ENCODE data around the gene URB1.
"Not testable (repeated sequence)": the region's sequence is repeated elsewhere in the genome, so short reads cannot be mapped to it uniquely, and the experiment has no call there.

The URB1 gene

DNA sequence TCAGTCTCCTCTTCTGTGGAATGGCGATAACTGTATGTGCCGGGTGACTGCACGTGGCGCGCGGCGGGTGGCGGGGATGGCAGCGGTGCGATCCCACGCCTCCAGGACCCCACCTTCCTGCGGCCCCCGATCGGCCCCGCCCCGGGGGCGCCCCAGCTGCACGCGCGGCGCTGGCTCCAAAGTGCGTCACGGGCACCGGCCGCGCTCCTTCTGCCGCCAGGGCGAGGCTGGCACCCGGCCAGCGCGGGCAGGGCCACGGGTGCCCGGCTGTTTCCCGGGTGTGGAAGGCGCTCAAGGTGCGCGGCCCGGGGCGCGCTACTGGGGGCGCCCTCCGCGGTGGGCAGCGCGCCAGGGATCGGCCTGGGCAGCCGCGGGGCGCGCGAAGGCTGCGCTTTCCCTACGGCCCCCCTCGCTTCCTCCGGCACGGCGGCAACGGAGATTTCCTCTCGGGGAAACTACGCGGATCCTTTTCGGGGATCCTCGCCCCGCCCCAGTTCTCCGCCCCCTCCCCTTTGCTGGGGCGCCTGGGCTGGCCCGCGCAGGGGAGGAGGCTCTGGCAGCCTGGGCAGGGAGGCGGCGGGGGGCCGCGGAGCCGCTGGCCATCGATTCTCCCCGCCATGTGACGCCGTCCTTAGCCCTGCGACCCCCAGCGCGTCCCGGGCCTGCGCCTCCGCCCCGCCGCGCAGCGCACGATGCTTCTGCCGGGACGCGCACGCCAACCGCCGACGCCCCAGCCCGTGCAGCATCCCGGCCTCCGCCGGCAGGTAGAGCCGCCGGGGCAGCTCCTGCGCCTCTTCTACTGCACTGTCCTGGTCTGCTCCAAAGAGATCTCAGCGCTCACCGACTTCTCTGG, 19.6 kb upstream of the URB1 start, which contains the start of gene EVA1C:
TSS of gene EVA1C (plus strand) at position 545 of the 853 bp plus-strand sequence. CDS start at position 693, 148 bp downstream.
- DNase-seq: peak; percentile 86

DNA sequence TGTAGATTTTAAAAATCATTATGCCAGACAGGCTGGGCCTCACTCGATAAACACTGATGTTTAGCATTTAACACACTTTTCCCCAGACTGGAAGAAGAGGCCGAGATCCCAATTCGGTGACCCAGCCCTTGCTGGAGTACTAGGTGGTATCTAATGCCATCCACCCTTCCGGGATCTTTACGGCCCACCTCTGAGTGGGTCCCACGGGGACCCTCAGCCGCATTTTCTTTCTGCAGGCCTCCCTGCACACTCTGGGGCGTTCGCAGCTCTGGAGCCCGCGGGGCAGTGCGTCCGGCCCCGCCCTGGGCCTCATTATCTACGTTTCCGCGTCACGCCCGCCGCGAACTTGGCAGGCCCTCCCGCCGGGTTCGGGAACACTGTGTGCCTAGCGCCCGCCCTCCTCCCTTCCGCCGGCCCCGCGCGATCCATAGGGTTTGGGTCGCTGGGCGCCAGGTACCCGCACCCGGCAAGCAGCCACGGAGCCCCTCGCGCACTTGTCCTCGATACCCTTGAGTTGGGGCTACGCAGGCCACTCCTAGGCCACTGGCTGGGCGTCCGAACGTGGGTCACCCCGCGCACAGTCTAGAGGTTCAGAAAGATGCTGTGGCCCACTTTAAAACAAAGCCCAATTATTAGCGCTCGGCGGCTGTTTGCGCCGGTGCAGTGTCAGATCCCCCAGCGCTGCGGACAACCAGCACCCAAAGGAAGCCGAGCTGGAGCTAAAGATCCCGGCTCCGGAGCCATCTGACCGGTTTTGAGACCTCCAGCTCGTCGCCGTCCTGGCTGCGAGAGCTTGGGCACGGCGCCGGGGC, 18.7 kb upstream of the URB1 start:
- peak; percentile 66 for DNase-seq

DNA sequence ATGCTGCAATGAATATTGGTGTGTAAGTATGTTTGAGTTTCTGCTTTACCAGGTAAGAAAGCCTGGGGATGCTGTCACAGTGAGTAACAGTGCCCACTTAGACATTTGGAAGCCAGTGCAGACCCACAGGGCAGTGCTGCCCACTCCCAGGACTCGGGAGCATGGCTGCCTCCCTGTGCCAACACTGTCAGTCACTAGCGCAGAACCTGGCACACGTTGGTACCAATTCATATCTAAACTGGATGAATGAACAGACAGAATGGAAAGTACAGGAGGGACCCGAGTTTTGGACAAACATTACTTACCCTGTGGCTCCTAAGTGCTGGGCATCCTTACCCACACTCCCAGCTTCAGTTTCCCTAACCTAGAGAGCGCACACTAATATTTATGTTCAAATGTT, 18.1 kb upstream of the URB1 start:
- no peak for DNase-seq

DNA sequence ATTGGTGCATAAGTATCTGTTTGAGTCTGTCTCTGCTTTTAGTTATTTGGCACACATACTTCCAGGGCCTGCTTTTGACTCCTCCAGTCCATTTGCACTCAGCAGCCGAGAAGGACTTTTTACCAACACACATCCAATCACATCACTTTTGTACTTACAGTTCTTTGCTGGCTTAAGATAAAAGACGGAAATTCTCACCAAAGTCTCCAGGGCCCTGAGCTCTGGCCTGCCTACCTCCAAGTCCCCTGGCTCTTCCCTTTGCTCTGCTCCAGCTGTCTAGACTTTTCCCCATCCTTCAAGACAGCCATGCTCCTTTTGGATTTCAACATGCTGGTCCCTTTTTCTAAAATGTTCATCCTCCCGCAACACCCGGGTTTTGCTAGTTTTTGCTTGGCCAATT, 17.5 kb upstream of the URB1 start:
- DNase-seq: no peak

DNA sequence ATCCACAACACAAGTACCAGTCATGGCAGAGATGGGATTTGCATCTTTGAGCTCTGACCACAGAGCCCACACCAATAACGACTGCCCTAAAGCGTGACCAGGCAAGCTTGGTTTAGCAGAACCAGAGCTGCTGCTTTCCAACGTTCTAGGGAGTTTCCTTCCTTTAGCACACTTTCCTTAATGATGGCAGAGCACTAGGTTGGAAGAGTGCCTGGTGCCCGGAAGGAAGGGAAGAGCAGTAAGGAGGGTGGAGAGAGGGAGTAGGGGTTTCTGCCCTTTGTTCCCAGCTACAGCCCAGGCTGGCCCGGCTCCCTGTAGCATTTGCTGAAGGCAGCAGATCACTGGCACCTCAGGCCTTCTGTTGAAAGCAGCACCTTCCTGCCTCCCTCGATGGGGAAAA, 13.6 kb upstream of the URB1 start:
- no peak for DNase-seq

DNA sequence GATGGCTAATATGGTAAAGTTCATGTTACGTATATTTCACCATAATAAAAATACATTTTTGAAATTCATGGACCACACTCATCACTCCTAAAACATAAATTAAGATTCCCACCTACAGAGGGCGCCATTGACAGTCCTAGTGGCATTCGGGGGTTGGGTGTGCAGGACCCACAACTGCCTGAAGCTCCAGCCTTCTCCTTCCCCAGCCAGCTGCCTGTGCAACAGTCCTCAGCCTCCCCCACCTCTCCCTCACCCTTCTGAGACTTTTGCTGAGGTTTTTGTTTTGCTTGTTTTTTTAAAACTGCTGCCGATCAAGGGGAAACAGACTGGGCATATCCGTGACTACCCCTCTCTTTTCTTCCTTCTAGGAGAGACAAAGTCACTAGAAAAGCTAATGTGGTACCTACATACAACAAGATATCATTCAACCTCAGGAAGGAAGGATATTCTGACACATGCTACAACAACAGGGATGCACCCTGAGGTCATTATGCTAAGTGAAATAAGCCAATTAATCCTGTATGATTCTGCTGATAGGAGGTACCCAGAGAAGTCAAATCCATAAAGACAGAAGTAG, 10.5 kb upstream of the URB1 start:
- DNase-seq: peak; percentile 53

DNA sequence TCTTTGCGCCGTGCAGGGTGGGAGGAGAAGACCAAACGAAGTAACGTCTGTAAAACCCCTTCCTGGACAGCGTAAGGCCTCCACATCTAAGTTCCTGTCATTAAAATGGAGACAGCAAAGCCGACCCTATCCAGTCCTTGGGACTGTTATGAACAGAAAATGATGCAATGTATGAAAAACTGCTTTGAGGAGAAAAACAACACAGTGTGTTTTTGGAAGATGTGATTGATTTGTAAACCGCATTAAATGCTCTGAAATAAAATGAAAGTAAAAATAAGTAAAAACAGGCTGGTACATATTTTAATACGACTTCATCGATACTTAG, 827 bp upstream of the URB1 start:
- DNase-seq: no peak

DNA sequence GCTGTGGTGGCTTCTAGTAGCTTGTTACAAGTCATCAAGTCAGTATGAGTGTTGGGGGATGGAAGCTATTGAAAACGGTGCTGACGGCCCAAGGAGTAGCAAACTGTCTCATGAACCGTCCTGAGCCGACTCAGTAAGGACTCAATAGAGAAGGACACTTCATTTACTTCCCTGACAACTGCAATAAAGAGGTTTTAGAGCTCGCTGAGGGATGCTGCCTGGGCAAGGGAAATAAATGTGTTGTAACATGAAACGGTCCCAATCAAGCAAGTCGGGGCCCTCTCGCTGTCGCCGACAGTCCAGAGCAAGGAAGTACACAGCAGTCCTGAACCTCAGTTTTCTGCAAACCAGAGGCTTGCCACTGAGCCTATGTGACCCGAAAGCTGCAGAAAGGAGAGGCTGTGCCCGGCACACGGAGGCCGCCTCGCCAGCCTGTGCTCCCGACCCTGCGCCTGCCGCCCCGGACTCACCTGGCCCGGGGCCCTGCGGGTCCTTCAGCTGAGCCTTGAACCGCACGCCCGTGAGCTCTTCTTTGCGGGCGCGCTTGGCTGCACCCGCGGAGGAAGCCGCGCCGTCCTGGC, 423 bp downstream of the URB1 start:
- DNase-seq: no peak

DNA sequence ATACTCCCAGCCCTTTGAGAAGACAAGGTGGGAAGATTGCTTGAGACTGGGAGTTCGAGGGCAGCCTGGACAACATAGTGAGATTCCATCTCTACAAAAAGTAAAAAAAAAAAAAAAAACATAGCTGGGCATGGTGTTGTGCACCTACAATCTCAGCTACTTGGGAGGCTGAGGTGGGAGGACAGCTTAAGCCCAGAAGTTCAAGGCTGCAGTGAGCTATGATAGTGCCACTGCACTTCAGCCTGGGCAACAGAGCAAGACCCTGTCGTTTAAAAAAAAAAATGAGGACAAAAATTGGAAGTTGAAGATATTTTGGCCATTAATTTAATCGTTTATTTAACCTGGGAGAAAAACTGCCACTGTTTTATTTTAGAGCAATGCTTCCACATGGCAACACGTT, 1.1 kb downstream of the URB1 start:
- DNase-seq: no peak

DNA sequence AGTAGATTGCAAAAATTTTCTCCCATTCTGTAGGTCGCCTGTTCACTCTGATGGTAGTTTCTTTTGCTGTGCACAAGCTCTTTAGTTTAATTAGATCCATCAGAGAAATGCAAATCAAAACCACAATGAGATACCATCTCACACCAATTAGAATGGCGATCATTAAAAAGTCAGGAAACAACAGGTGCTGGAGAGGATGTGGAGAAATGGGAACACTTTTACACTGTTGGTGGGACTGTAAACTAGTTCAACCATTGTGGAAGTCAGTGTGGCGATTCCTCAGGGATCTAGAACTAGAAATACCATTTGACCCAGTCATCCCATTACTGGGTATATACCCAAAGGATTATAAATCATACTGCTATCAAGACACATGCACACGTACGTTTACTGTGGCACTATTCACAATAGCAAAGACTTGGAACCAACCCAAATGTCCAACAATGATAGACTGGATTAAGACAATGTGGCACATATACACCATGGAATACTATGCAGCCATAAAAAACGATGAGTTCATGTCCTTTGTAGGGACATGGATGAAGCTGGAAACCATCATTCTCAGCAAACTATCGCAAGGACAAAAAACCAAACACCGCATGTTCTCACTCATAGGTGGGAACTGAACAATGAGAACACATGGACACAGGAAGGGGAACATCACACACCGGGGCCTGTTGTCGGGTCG, 2.1 kb downstream of the URB1 start:
- not testable (repeated sequence) for DNase-seq

DNA sequence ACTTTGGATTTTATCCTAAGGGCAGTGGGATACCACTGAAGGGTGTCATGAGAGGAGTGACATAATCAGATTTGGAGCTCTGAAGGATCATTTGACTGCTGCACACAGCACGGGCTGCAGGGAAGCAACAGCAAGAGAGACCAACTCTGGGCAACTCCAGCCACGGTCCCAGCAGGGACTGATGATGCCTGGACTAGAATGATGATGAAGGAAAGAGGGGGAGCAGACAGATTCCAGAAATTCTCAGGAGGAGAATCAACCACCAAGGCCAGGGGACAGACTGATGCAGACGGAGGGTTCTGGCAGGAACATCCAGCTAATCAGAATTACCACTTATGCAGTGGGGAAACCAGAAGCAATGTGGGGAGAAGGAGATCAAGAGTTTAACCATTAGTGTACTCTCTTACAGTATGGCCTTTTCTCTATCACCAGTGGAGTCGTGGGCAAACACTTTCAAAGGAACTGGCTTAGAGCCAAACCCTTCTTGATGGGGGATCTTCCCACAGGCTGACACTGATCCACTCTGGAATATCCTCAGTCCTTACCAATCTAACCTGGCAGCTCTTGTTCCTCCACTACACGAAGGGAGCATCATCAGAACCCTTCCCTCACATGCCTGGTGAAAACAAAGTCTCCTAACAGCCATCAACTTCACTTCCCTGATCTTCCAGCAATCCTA, 3.3 kb downstream of the URB1 start:
- DNase-seq: no peak

DNA sequence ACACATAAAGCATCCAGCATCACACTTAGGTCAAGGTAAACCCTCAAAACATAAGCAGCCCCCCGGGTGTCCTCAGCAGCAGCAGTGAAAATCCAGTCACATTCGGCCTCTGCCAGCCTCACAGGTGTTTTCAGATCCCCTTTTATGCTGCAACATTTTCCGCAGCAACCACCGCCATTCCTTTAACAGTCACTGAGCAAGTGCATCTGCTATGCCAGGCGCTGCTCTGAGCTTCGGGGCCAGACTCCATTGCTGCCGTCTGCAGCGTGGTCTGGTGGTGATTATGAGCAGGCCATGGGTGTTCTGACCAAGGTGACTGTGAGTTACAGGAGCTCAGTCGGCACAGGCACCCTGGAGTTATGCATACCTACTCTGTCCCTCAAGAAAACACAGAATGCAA, 4.5 kb downstream of the URB1 start:
- DNase-seq: no peak

DNA sequence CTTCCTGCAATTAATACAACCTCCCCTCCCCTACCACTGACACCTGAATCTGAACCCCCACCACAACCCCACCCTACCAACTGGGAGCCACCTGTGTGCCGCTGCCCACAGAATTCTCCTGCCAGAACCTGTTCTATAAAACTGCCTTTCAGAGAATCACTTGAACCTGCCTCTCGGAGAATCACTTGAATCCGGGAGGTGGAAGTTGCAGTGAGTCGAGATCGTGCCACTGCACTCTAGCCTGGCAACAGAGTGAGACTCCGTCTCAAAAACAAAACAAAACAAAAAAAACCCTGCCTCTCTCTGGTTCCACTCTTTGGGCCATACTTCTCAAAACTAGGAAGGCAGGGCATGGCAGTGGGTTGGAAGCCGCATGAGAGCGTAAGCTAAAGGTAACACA, 5.7 kb downstream of the URB1 start:
- no peak for DNase-seq

DNA sequence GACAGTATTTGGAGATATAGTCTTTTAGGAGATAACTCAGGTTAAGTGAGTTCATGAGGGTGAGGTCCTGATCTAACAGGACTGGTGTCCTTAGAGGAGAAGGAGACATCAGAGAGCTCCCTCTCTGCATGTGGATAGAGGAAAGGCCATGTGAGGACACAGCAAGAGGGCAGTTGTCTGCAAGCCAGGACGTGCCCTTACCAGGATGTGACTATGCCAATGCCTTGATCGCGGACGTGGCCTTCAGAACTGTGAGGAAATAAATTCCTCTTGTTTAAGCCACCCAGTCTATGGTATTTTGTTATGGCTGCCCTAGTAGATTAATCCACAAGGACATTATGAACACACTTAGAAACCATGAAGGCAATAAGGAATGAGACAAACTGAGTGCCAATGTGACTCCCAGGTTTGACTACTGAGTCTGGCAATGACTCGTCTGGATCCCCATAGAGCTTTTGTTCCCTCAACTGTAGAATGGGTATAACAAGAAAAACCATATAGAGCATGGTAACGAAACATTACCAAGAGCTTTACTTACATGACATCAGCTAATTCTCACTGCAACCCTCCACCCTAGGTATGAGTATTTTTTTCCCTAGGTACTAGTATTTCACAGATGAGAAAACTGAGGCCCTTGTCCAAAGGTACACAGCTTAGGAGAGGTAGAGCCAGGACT, 6.5 kb downstream of the URB1 start:
- DNase-seq: no peak

DNA sequence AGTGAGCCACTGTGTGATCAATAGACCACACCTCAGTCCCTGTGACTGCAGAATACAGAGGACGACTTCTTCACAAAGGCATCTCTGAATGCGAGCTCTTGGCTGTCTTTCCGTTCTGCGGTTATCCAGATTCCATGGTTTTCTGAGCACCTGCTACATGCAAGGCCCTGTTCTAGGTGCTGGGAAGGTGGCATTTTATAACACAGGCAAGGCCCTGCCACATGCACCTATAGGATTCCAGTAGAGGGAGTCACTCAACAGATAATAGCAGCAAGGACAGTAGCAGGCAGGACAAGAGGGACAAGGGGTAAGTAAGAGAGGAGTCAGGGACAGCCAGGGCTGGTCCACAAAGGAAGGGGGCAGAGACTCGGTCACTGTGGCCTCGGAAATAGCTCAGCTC, 9.0 kb downstream of the URB1 start:
- DNase-seq: no peak

DNA sequence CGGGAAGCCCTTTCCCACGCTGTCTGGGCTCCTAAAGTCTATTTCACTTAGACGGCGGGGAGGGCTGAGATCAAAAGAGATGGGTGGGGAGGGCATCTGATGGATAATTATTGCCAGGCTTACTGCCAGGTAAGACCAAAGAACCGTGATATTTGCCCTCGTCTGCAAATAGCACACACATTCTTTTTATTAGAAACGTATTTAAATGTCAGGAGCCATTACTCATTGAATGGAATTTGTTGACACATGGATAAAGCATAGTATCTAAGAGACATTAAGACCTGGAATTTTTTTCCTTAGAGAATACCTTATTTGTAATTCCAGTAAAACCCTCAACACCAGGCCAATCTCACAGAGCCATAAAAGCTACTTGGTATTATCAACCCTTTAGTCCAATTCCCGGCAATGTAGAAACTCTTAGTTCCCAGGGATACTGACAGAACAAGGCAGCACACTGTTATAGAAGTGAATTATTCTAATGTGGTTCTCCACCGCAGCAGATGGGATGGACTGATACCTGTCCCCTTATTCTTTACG, 10.6 kb downstream of the URB1 start:
- no peak for DNase-seq

DNA sequence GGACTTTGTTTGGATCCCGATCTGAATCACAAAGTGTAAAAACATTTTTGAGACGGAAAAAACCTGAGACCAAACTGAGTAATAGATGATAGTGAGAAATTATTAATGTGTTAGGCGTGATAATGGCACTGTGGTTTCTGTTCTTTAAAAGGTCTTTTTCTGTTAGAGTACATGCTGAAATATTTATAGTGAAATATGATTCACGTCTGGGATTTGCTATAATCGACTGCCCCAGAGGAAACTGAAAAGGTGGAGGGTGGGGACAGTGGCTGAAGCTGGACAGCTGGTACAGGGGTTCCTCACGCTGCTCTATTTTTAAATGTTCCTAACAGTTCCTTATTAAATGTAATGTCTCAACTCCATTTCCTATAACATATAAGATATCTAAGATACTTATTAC, 11.2 kb downstream of the URB1 start:
- no peak for DNase-seq

DNA sequence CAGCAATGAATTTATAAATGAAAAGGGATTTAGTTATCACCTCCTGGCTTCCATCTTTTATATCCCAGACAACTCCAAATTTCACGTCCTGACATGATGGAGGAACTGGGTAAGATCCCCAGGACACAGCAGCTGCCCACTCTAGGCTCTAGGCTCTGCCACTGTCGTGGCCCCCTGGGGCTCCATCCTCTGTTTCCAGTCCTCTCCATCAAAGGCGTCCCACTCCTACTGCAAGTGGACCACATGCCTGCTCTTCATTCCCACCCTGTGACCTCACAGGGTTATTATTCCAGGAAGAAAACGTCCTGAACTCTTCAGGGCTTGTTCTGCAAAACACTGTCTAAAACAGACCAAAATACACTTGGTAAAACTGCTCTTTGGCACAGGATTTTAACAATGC, 11.9 kb downstream of the URB1 start:
- DNase-seq: no peak

DNA sequence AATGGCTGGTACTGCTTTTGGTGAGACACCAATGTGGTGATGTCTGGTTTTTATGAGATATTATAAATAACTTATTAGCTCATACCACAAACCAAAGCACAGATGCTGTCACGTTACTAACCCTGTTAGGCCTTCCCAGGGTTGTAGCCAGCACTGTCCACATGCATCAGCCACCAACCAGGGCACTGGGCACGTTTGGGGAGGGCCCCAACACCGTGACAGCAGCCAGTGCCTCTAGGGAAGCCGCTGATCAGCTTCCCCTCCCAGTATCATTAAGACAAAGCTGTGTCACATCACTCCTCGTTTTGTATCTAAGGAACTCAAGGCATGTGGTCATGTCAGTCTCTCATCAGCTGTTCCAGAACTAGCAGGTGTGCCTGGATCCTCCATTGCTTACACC, 13.9 kb downstream of the URB1 start:
- no peak for DNase-seq

DNA sequence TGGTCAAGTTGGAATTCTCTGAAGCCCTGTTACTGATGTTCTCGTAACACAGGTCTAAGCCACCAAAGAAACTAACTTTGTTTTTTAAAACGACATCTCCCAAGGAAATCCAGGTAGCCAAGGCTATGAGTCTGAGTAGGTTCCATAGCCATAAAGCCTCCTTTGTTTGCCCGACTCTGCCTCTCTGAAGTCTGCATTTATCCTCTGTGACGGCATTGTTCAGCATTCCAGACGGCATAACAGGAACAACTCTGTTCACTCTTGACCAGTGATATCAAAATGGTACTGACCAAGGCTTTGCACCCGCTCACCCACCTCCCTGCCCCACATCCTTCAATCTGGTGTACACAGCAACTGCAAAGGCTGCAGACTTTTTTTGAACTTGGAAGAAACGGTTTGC, 14.8 kb downstream of the URB1 start:
- no peak for DNase-seq

DNA sequence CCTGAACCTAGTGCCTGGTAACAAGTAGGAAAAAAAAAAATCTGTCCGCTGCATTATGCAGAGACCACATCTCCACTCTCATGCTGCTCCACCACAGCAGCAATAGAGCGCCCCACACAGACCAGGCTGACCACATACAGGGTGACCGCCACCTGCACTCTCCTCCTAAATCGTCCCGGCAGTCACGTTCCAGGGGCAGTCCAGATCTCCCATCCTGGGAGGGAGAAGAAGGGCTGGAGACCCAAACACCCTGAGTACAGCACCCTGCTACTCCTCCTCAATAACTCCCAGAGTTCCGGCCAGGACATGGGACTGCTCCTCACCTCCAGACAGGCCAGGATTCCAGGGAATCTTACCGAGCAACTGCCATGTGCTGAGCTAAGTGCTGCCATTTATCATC, 15.3 kb downstream of the URB1 start:
- no peak for DNase-seq

DNA sequence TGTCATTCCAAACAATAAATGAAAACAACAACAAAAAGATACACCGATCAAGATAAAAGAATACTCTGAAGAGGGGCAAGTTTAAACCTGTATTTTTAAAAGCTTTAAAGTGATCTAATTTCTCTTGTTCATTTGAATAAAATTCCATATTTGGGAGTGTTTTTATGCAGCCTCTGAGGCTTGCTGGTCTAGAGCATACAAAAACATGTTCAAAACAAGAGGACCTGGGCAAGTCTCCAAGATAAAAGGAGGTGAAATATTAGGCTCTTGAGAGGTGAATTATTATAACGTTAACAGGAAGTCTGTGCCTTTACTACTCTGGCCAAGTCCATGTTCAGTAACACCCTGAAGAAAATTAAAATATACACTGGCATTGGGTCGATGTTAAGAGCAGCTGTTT, 20.1 kb downstream of the URB1 start:
- DNase-seq: no peak

All from activated CD8-positive, alpha-beta memory T cell treated with anti-CD3 and anti-CD28 coated beads, Interleukin-2, amount 50 U/mL, for 4 hours (primary cell).